Activated CD4-positive, alpha-beta T cell treated with anti-CD3 and anti-CD28 coated beads, Interleukin-2, amount 10 ng/mL, durations not matched to agents 7 days and 5 days (primary cell): ENCODE results near the gene PTCRA. TPM values are rescaled to one million over a fixed set of nuclear protein-coding genes. Genes with fewer than 3 reads are reported as not detected.
A peak's percentile ranks its signal among the peaks of the same experiment; 100 is the strongest.
"Not testable (repeated sequence)": the region's sequence is repeated elsewhere in the genome, so short reads cannot be mapped to it uniquely, and the experiment has no call there.

Experiments used
- CTCF ChIA-PET: fragments of 350-600 bp; sonication (Branson Sonifier 250); formaldehyde crosslinking; loops from one replicate; lab custom pipeline; 2021; ENCODE audit warnings: antibody characterized with exemption; lab: Charles Lee
- POLR2A ChIA-PET: fragments of 350-600 bp; sonication (Branson Sonifier 250); formaldehyde crosslinking; loops from one replicate; lab custom pipeline; 2021; ENCODE audit warnings: antibody characterized with exemption; lab: Charles Lee
- DNase-seq: peaks from one replicate; pipeline ENCODE4 v3.0.0-alpha.2; 2020
- H3K27ac Mint-ChIP-seq: one replicate; pipeline ENCODE4 v1.8.0; 2021; ENCODE audit warnings: mild to moderate bottlenecking, moderate library complexity, mixed read lengths
- H3K27me3 Mint-ChIP-seq: one replicate; pipeline ENCODE4 v1.8.0; 2021; ENCODE audit warnings: mixed read lengths
- H3K36me3 Mint-ChIP-seq: one replicate; pipeline ENCODE4 v1.8.0; 2021; ENCODE audit warnings: low read depth, mixed read lengths
- H3K4me1 Mint-ChIP-seq: one replicate; pipeline ENCODE4 v1.8.0; 2021; ENCODE audit warnings: mixed read lengths
- H3K4me3 Mint-ChIP-seq: one replicate; pipeline ENCODE4 v1.8.0; 2021; ENCODE audit warnings: mild to moderate bottlenecking, moderate library complexity, mixed read lengths
- H3K9me3 Mint-ChIP-seq: one replicate; pipeline ENCODE4 v1.8.0; 2021; ENCODE audit warnings: mixed read lengths
- total RNA-seq, 2 experiments: library from RNA; stranded (reverse); gene quantifications; one replicate each; pipeline ENCODE4 v1.2.3, GENCODE V29; 2021

Gene PTCRA, protein sequence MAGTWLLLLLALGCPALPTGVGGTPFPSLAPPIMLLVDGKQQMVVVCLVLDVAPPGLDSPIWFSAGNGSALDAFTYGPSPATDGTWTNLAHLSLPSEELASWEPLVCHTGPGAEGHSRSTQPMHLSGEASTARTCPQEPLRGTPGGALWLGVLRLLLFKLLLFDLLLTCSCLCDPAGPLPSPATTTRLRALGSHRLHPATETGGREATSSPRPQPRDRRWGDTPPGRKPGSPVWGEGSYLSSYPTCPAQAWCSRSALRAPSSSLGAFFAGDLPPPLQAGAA
- not detected for total RNA-seq

DNA sequence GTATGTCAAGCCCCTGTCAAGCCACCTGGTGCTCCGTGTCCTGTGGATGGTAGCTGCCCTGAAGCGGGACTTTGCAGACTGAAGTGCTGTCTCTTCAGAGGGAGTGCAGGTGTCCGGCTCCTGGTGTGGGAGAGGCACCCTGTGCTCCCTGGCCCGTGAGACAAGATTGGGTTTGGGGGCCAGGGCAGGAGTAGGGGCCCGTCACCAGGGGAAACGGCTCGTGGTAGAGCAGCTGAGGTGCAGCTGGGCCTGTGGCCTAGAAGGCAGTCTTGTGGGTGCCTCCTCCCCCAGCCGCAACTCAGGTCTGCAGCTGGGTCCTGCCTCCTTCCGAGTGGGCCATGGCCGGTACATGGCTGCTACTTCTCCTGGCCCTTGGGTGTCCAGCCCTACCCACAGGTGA, at the start of gene PTCRA:
TSS of gene PTCRA (plus strand) at position 322 of the 400 bp plus-strand sequence. CDS start at position 339, 17 bp downstream.
- H3K36me3 Mint-ChIP-seq = no peaks in the 10 kb centered on the region
- no peak within 1 kb of the TSS for H3K4me3 Mint-ChIP-seq
- peaks cover 3% of the 10 kb centered on the region for H3K27me3 Mint-ChIP-seq
- no peak for DNase-seq
- CTCF ChIA-PET = no interaction called here
- POLR2A ChIA-PET = no interaction called here
- H3K27ac Mint-ChIP-seq = no peak within 1 kb of the TSS
- no peaks in the 10 kb centered on the region for H3K9me3 Mint-ChIP-seq
- H3K4me1 Mint-ChIP-seq = peaks cover 4% of the 10 kb centered on the region

DNA sequence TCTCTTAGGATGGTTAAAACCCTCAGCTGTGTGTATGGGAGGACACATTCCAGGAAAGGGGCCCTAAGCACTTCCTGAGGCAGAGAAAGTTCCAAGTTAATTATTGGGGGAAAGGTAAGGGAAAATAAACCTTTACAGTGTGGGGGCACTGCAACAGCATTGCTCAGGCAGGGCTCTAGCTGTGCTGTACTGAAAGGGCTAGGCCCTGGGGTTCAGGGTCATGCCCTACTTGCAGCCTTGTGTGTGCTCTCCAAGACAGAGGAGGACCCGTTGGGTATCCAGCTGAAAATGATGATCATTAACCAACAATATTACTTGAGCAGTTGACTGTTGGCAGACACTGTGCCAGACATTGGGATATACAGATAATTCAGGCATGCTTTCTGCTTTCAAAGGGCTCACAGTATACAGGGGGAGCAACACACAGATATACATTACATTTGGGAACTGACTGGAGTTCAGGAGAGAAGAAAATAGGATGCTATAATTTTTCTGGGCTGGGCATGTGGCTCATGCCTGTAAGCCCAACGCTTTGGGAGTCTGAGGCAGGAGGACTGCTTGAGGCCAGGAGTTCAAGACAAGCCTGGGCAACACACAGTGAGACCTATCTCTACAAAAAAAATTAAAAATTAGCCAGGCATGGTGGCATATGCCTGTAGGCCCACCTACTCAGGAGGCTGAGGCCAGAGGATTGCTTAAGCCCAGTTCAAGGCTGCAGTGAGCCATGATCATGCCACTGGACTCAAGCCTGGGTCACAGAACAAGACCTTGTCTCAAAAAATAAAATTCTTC, 45.5 kb upstream of the PTCRA start:
- POLR2A ChIA-PET = no interaction called here
- H3K4me1 Mint-ChIP-seq = peaks cover 1% of the 10 kb centered on the region
- no peaks in the 10 kb centered on the region for H3K27me3 Mint-ChIP-seq
- no peak for DNase-seq
- CTCF ChIA-PET = no interaction called here
- no peak overlapping the region for H3K4me3 Mint-ChIP-seq
- no peak overlapping the region for H3K27ac Mint-ChIP-seq
- H3K36me3 Mint-ChIP-seq = peaks cover 13% of the 10 kb centered on the region
- H3K9me3 Mint-ChIP-seq = no peaks in the 10 kb centered on the region

DNA sequence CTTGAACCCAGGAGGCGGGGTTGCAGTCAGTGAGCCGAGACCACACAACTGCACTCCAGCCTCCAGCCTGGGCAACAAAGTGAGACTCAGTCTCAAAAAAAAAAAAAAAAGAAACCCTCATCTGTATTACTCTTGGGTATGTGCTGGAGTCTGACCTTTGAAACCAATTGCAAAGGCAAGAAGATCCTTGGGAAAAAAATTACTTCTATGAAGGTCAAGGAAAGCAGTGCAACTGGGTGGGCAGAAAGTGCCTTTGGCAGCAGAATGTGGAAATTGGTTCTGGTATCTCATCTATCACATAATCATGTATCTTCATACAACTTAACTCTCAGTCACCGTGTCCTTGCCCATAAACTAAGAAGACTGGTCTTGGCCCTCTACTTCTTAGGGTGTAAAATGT, 44.1 kb upstream of the PTCRA start:
- CTCF ChIA-PET = no interaction called here
- H3K9me3 Mint-ChIP-seq = no peaks in the 10 kb centered on the region
- H3K27me3 Mint-ChIP-seq = no peaks in the 10 kb centered on the region
- POLR2A ChIA-PET = no interaction called here
- DNase-seq = no peak
- H3K27ac Mint-ChIP-seq = no peak overlapping the region
- peaks cover 7% of the 10 kb centered on the region for H3K36me3 Mint-ChIP-seq
- peaks cover 1% of the 10 kb centered on the region for H3K4me1 Mint-ChIP-seq
- H3K4me3 Mint-ChIP-seq = no peak overlapping the region

DNA sequence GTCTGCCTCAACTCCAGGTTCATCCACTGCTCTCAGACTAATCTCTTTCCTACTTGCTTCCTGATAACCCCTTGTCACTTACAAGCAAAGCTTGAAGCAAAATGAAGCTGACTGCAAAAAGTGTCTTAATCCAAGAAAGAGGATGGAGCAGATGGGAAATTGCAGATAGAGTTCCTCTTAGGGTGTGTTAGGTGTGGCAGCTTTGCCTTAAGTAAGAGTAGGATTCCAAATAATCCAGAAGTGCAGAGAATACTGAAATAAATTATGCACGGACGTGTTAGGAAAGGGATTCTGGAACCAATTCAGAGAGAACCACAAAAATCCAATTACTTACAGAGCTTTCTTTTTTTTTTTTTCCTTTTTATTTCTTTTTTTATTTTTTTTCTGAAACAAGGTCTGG, 42.5 kb upstream of the PTCRA start:
- peaks cover 2% of the 10 kb centered on the region for H3K36me3 Mint-ChIP-seq
- POLR2A ChIA-PET = no interaction called here
- no peak overlapping the region for H3K4me3 Mint-ChIP-seq
- H3K27me3 Mint-ChIP-seq = no peaks in the 10 kb centered on the region
- H3K27ac Mint-ChIP-seq = no peak overlapping the region
- peaks cover 6% of the 10 kb centered on the region for H3K4me1 Mint-ChIP-seq
- no peak for DNase-seq
- CTCF ChIA-PET = interaction anchor here (1.1 to 1.6 kb wide), 2 partner anchors 10 to 212 kb away, joined by 5 to 8 read pairs; no protein-coding TSS in a partner anchor
- H3K9me3 Mint-ChIP-seq = no peaks in the 10 kb centered on the region

DNA sequence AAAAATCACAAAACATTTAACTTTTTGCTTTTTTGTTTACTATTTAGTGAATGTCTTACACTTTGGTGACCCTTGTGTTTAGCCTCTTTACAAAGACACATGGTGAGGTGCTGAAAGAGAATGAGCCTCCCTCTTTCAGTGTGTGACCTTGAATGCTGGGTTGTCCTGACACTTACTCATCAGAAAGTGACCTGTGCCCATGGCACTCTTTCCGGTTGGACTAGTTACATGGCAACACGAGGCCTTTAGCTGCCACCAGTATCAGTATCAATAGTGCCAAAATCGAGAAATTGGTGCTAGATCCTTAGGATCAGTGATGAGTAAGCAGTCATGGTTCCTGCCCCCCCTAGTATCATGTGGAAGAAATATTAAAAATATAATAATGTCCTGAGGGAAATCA, 38.2 kb upstream of the PTCRA start:
- CTCF ChIA-PET = interaction anchor here (0.7 to 2.0 kb wide), 5 partner anchors 39 to 216 kb away, joined by 3 to 5 read pairs (median 4); no protein-coding TSS in a partner anchor
- H3K4me3 Mint-ChIP-seq = peak overlapping the region; percentile 27
- H3K27ac Mint-ChIP-seq = peak overlapping the region; percentile 19
- POLR2A ChIA-PET = interaction anchor here (0.6 kb wide), 1 partner anchor 145 kb away, joined by 9 read pairs; no protein-coding TSS in a partner anchor
- peaks cover 15% of the 10 kb centered on the region for H3K4me1 Mint-ChIP-seq
- H3K27me3 Mint-ChIP-seq = no peaks in the 10 kb centered on the region
- DNase-seq = no peak
- no peaks in the 10 kb centered on the region for H3K9me3 Mint-ChIP-seq
- peaks cover 11% of the 10 kb centered on the region for H3K36me3 Mint-ChIP-seq

DNA sequence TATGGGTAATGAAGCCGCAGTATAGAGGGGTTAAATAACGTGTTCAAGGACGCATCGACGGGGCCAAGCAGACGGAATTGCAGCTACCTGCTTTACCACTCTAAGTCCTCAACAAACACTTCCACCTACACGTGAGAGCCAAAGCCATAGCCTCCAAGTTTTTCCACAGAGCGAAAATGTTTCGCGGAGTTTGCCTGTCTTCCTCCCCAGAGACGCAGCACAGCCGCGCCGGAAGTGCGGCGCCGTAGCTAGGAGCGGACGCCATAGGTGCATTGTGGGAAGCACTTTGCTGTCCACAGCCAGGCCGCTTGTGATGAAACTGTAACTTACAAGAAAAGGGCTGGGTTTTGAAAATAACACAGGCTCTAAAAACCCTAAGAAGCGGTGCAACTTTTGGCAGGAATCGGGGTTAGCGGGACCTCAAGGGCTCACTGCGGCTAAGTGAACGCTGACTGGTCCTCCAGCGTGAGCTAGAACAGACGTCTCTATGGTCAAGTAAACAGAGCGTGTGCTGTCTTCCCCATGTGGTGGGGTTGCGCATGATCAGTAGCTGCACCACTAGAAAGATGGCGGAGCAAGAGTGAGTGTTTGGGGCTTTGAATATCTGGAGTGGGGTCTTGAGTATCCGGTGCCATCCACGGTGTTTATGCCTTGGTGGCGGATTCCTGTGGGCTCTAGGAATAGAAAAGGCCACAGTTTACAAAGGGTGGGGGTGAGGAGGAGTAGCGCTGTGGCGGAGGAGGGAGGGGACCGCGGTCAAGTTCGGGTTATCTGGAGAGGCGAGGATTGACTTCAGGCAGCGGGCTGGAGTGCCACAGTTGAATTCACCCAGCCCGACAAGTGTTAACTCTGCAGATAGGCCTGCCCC, 36.2 kb upstream of the PTCRA start, which contains the start of gene RPL7L1:
TSS of gene RPL7L1 (plus strand) at position 245 of the 868 bp plus-strand sequence. CDS start at position 540, 295 bp downstream.
- POLR2A ChIA-PET = interaction anchor here (0.7 to 1.2 kb wide), 5 partner anchors 9 to 133 kb away, joined by 3 to 5 read pairs (median 4); partner anchors contain the start of gene TBCC
- Mint-ChIP-seq H3K27me3 (no peaks in the 10 kb centered on the region), H3K27ac (peak within 1 kb of the TSS; percentile 99), H3K4me1 (peaks cover 25% of the 10 kb centered on the region), H3K36me3 (peaks cover 27% of the 10 kb centered on the region), H3K4me3 (peak within 1 kb of the TSS; percentile 96), H3K9me3 (no peaks in the 10 kb centered on the region)
- CTCF ChIA-PET = interaction anchor here (0.6 to 1.6 kb wide), 7 partner anchors 11 to 218 kb away, joined by 3 to 5 read pairs (median 4); partner anchors contain the start of gene TBCC
- peak; percentile 89 for DNase-seq

DNA sequence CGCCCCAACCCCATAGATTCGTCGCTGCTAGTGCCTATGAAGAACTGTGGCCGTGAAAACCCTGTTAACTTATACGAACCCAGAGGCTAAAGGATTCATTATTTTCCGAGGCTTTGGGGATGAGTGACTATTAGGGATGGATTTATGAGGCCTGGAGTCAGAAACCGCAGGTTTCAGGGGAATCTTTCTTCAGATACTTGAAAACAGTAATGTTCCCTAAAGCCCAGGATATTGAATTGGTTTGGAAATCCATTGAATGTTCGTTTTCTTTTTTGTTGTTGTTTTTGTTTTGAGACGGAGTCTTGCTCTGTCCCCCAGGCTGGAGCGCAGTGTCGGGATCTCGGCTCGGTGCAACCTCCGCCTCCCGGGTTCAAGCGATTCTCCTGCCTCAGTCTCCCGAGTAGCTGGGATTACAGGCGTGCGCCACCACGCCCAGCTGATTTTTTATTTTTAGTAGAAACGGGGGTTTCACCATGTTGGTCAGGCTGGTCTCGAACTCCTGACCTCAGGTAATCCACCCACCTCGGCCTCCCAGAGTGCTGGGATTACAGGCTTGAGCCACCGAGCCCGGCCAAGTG, 35.5 kb upstream of the PTCRA start:
- CTCF ChIA-PET = interaction anchor here (0.6 to 1.6 kb wide), 6 partner anchors 10 to 162 kb away, joined by 3 to 5 read pairs (median 4); a partner anchor contains a TSS

DNA sequence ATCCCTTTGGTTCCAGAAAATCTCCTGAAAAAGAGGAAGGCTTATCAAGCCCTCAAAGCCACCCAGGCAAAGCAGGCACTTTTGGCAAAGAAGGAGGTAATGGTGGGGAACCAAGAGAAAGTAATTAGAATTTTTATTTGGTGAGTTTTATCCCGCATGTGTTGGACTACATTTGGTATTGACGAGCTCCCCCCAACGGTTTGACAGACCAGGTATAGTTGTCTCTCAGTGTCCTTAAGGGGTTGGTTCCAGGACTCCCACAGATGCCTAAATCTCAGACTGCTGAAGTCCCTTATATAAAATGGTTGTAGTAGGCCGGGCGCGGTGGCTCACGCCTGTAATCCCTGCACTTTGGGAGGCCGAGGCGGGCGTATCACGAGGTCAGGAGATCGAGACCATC, 35.0 kb upstream of the PTCRA start:
- Mint-ChIP-seq H3K4me1 (peaks cover 28% of the 10 kb centered on the region), H3K4me3 (peak overlapping the region; percentile 96), H3K27ac (peak overlapping the region; percentile 99), H3K36me3 (peaks cover 35% of the 10 kb centered on the region)
- ChIA-PET POLR2A (interaction anchor here (0.6 kb wide), 1 partner anchor 310 kb away, joined by 3 read pairs; no protein-coding TSS in a partner anchor), CTCF (interaction anchor here (0.7 to 1.2 kb wide), 3 partner anchors 10 to 1555 kb away, joined by 3 read pairs; a partner anchor contains a TSS)
- not testable (repeated sequence) for H3K9me3 Mint-ChIP-seq, DNase-seq, H3K27me3 Mint-ChIP-seq

More for the DNA sequence above, 35.5 kb upstream of the PTCRA start:
- H3K27ac Mint-ChIP-seq = peak overlapping the region; percentile 99
- peaks cover 28% of the 10 kb centered on the region for H3K4me1 Mint-ChIP-seq
- H3K4me3 Mint-ChIP-seq = peak overlapping the region; percentile 96
- POLR2A ChIA-PET = interaction anchor here (0.6 to 1.2 kb wide), 4 partner anchors 8 to 310 kb away, joined by 3 to 5 read pairs (median 4); partner anchors contain the start of gene TBCC
- not testable (repeated sequence) for DNase-seq, H3K27me3 Mint-ChIP-seq, H3K9me3 Mint-ChIP-seq
- peaks cover 30% of the 10 kb centered on the region for H3K36me3 Mint-ChIP-seq

DNA sequence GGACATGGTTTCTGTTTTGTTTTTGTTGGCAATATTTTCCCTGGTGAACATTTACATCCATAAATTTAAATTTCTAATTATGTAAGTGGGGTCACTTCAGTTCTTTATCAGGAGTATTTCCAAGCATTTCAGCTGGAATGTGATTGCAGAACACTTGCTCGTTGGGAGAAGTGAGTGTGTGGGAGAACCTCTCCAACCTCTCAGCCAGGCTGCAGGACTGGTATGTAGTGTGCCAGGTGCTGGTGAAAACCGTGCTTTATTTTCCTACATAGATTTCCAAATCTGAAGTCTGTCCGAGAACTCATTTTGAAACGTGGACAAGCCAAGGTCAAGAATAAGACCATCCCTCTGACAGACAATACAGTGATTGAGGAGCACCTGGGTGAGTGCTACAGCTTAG, 30.2 kb upstream of the PTCRA start:
- H3K4me3 Mint-ChIP-seq = no peak overlapping the region
- peaks cover 28% of the 10 kb centered on the region for H3K4me1 Mint-ChIP-seq
- no peaks in the 10 kb centered on the region for H3K27me3 Mint-ChIP-seq

DNA sequence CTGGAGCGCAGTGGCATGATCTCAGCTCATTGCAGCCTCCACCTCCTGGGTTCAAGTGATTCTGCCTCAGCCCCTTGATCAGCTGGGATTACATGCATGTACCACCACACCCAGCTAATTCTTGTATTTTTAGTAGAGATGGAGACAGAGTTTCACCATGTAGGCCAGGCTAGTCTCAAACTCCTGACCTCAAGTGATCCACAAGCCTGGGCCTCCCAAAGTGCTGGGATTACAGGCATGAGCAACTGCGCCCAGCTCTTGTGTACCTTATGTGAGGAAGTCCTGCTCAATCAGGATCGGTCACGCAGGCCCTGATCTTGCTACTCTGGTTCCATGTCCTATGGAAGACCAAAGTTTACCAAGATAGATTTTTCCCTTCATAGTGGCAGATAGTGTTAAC, 27.7 kb upstream of the PTCRA start:
- POLR2A ChIA-PET = interaction anchor here (1.1 kb wide), 1 partner anchor 9 kb away, joined by 4 read pairs; the partner anchor contains the start of gene RPL7L1
- Mint-ChIP-seq H3K27ac (peak overlapping the region; percentile 50), H3K4me1 (peaks cover 28% of the 10 kb centered on the region), H3K36me3 (peaks cover 35% of the 10 kb centered on the region)
- DNase-seq, H3K4me3 Mint-ChIP-seq, H3K9me3 Mint-ChIP-seq, CTCF ChIA-PET, H3K27me3 Mint-ChIP-seq: not testable (repeated sequence)

More for the DNA sequence above, 30.2 kb upstream of the PTCRA start:
- Mint-ChIP-seq H3K27ac (no peak overlapping the region), H3K36me3 (peaks cover 42% of the 10 kb centered on the region), H3K9me3 (no peaks in the 10 kb centered on the region)
- no peak for DNase-seq
- ChIA-PET CTCF (interaction anchor here (0.6 to 1.6 kb wide), 4 partner anchors 140 to 324 kb away, joined by 3 to 6 read pairs (median 4); partner anchors contain the start of gene TBCC), POLR2A (no interaction called here)

DNA sequence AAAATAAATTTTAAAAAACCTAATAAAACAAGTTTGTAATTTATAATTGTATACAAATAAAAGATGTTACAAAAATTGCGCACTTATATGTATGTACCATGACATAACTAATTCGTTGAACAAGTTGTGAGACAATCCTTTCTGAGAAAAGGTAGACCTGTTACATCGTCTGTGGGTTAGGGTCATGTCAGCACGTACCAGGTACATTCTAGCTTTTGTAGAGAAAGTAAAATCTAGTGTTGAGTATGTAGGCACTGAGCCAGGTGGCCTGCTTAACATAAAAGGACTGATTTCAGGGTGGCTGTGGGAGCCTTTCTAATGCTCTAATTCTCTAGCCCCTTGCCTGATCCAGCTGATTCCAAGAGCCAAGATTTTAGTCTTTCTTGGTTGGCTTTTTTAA, 26.0 kb upstream of the PTCRA start:
- peak overlapping the region; percentile 94 for H3K27ac Mint-ChIP-seq
- no peaks in the 10 kb centered on the region for H3K9me3 Mint-ChIP-seq
- peaks cover 24% of the 10 kb centered on the region for H3K4me1 Mint-ChIP-seq
- ChIA-PET CTCF (no interaction called here), POLR2A (interaction anchor here (0.6 kb wide), 2 partner anchors 40 to 355 kb away, joined by 3 to 6 read pairs; partner anchors contain the start of gene CNPY3)
- peak; percentile 22 for DNase-seq
- peaks cover 20% of the 10 kb centered on the region for H3K36me3 Mint-ChIP-seq
- H3K4me3 Mint-ChIP-seq = peak overlapping the region; percentile 85
- no peaks in the 10 kb centered on the region for H3K27me3 Mint-ChIP-seq
